ENCODE measurements around the gene FBXO7. TPM values are rescaled to one million over a fixed set of nuclear protein-coding genes. Genes with fewer than 3 reads are reported as not detected.

FBXO7 gene
- total RNA-seq, 1 donor from 2014 or later, result 93.8 TPM

- peaks cover 31% of the 10 kb centered on the region for H3K4me1 Mint-ChIP-seq (ENCODE audit: unreplicated experiment)
- peak overlapping the region; percentile 62 for H3K4me3 Mint-ChIP-seq (ENCODE audit: unreplicated experiment)
- H3K36me3 Mint-ChIP-seq (ENCODE audit: low read depth, unreplicated experiment), result no peaks in the 10 kb centered on the region
- peaks cover 8% of the 10 kb centered on the region for H3K27me3 Mint-ChIP-seq (ENCODE audit: unreplicated experiment)
- peak; percentile 27 for DNase-seq (ENCODE audit: low spot score)
- TF ChIP-seq CTCF (IDR thresholded peaks at IDR 0.05; ENCODE audit: unreplicated experiment), result no peak
- peak overlapping the region; percentile 85 for H3K27ac Mint-ChIP-seq (ENCODE audit: unreplicated experiment)
- H3K9me3 Mint-ChIP-seq (ENCODE audit: unreplicated experiment), result no peaks in the 10 kb centered on the region
These were observed 57.6 kb downstream of the FBXO7 start for GRCh38 chr22:32531931-32532819.

- DNase-seq (ENCODE audit: low spot score), result no peak
- Mint-ChIP-seq H3K4me1 (ENCODE audit: unreplicated experiment) (peaks cover 31% of the 10 kb centered on the region), H3K27ac (ENCODE audit: unreplicated experiment) (no peak overlapping the region), H3K36me3 (ENCODE audit: low read depth, unreplicated experiment) (no peaks in the 10 kb centered on the region), H3K9me3 (ENCODE audit: unreplicated experiment) (no peaks in the 10 kb centered on the region), H3K4me3 (ENCODE audit: unreplicated experiment) (no peak overlapping the region), H3K27me3 (ENCODE audit: unreplicated experiment) (peaks cover 10% of the 10 kb centered on the region)
- TF ChIP-seq CTCF (IDR thresholded peaks at IDR 0.05; ENCODE audit: unreplicated experiment), result no peak
These were observed 58.2 kb downstream of the FBXO7 start for GRCh38 chr22:32532820-32533128.

- no peak for DNase-seq (ENCODE audit: low spot score)
- Mint-ChIP-seq H3K9me3 (ENCODE audit: unreplicated experiment) (no peaks in the 10 kb centered on the region), H3K27me3 (ENCODE audit: unreplicated experiment) (peaks cover 8% of the 10 kb centered on the region), H3K4me3 (ENCODE audit: unreplicated experiment) (no peak overlapping the region), H3K4me1 (ENCODE audit: unreplicated experiment) (peaks cover 31% of the 10 kb centered on the region), H3K36me3 (ENCODE audit: low read depth, unreplicated experiment) (peaks cover 1% of the 10 kb centered on the region), H3K27ac (ENCODE audit: unreplicated experiment) (no peak overlapping the region)
- TF ChIP-seq CTCF (IDR thresholded peaks at IDR 0.05; ENCODE audit: unreplicated experiment), result no peak
These were observed 58.9 kb downstream of the FBXO7 start for GRCh38 chr22:32533265-32534111.

GRCh38 chr22:32534252-32535235, 59.9 kb downstream of the FBXO7 start:
- Mint-ChIP-seq H3K27ac (ENCODE audit: unreplicated experiment) (no peak overlapping the region), H3K36me3 (ENCODE audit: low read depth, unreplicated experiment) (peaks cover 3% of the 10 kb centered on the region), H3K9me3 (ENCODE audit: unreplicated experiment) (no peaks in the 10 kb centered on the region), H3K4me1 (ENCODE audit: unreplicated experiment) (peaks cover 30% of the 10 kb centered on the region), H3K27me3 (ENCODE audit: unreplicated experiment) (peaks cover 8% of the 10 kb centered on the region), H3K4me3 (ENCODE audit: unreplicated experiment) (no peak overlapping the region)
- no peak for DNase-seq (ENCODE audit: low spot score)
- no peak for TF ChIP-seq CTCF (IDR thresholded peaks at IDR 0.05; ENCODE audit: unreplicated experiment)
